K562 (cell line): ENCODE data around the gene GTPBP6. TPM values are rescaled to one million over a fixed set of nuclear protein-coding genes. Genes with fewer than 3 reads are reported as not detected.

Experiments used
- ATF1 ChIP-seq, 2 experiments: fragments of 450-650 bp in 1 of 2; IDR thresholded peaks; 2 replicates each; pipeline ENCODE4 v1.6.1; 2016; ENCODE audit warnings: missing compliant biosample characterization in 1 of 2, missing genetic modification characterization in 1 of 2
- CC2D1A ChIP-seq: fragments of 450-650 bp; IDR thresholded peaks from 2 replicates; pipeline ENCODE4 v1.6.1; 2017; ENCODE audit warnings: mild to moderate bottlenecking
- KAT8 ChIP-seq: fragments of 450-650 bp; IDR thresholded peaks from 2 replicates; pipeline ENCODE4 v1.6.1; 2016; ENCODE audit warnings: low read depth, mild to moderate bottlenecking
- MCM2 ChIP-seq: fragments of 450-650 bp; IDR thresholded peaks from 2 replicates; pipeline ENCODE4 v1.6.1; 2017; ENCODE audit warnings: low read depth, mild to moderate bottlenecking
- RB1 ChIP-seq: fragments of 450-650 bp; IDR thresholded peaks from 2 replicates; pipeline ENCODE4 v1.6.1; 2017; ENCODE audit warnings: low read depth, mild to moderate bottlenecking
- RBM17 ChIP-seq: fragments of 200-400 bp; formaldehyde crosslinking; IDR thresholded peaks from 2 replicates; pipeline ENCODE4 v1.6.1; 2017; ENCODE audit warnings: low read depth, mild to moderate bottlenecking, low read length, borderline replicate concordance
- SIX5 ChIP-seq, 2 experiments: IDR thresholded peaks; 2 replicates each; pipeline ENCODE4 v1.6.1; 2011; ENCODE audit warnings: low read length in 2 of 2, borderline replicate concordance in 1 of 2, low read depth in 1 of 2, mild to moderate bottlenecking in 1 of 2, moderate library complexity in 1 of 2; ENCODE audit not compliant: insufficient read depth in 1 of 2
- SREBF1 ChIP-seq: fragments of 150-350 bp; IDR thresholded peaks from 2 replicates; pipeline ENCODE4 v1.6.1; 2014; ENCODE audit warnings: antibody characterized with exemption, low read depth, low read length, borderline replicate concordance
- SRSF7 ChIP-seq: fragments of 200-400 bp; formaldehyde crosslinking; optimal IDR thresholded peaks from 2 replicates; pipeline ENCODE3; 2017; ENCODE audit warnings: mild to moderate bottlenecking, low read depth, low read length
- TCF7 ChIP-seq: sonication (generic); IDR thresholded peaks from 2 replicates; pipeline ENCODE4 v1.6.1; 2016; ENCODE audit warnings: antibody characterized with exemption, borderline replicate concordance
- TFE3 ChIP-seq: fragments of 450-650 bp; formaldehyde crosslinking; IDR thresholded peaks from 2 replicates; pipeline ENCODE4 v1.4.0; 2020; ENCODE audit warnings: mild to moderate bottlenecking, mixed read lengths
- THRA ChIP-seq: fragments of 450-650 bp; IDR thresholded peaks from 2 replicates; pipeline ENCODE4 v1.6.1; 2017; ENCODE audit warnings: mild to moderate bottlenecking, moderate library complexity
- ZBTB33 ChIP-seq: sonication (generic); formaldehyde crosslinking; IDR thresholded peaks from 2 replicates; pipeline ENCODE4 v1.8.1; 2023; ENCODE audit warnings: mild to moderate bottlenecking, missing genetic modification reagents
- ZBTB34 ChIP-seq: fragments of 250-450 bp; sonication (Bioruptor Pico); IDR thresholded peaks from 2 replicates; pipeline ENCODE4 v1.8.0; 2021; ENCODE audit warnings: mild to moderate bottlenecking, moderate library complexity
- ZBTB7A ChIP-seq: IDR thresholded peaks from 2 replicates; pipeline ENCODE4 v1.6.1; 2011; ENCODE audit warnings: low read depth, mild to moderate bottlenecking, low read length, moderate library complexity, borderline replicate concordance; ENCODE audit not compliant: control insufficient read depth
- ZBTB9 ChIP-seq: fragments of 450-650 bp; formaldehyde crosslinking; IDR thresholded peaks from 2 replicates; pipeline ENCODE4 v1.4.0; 2020; ENCODE audit warnings: mild to moderate bottlenecking, moderate library complexity
- ZC3H11A ChIP-seq: IDR thresholded peaks from 2 replicates; pipeline ENCODE4 v1.6.1; 2012; ENCODE audit warnings: low read depth, low read length, improper control_type of control experiment
- ZNF263 ChIP-seq: sonication (generic); formaldehyde crosslinking; IDR thresholded peaks from 2 replicates; pipeline ENCODE4 v1.8.0; 2022; ENCODE audit warnings: mild to moderate bottlenecking, missing genetic modification reagents, borderline replicate concordance
- ZNF324 ChIP-seq: fragments of 250-450 bp; sonication (Bioruptor Pico); IDR thresholded peaks from 2 replicates; pipeline ENCODE4 v1.4.0; 2020; ENCODE audit warnings: mild to moderate bottlenecking
- polyA plus RNA-seq, 8 experiments: library from polyadenylated mRNA; depleted of rRNA in 4 of 8; stranded (reverse) in 5 of 8; unstranded in 3 of 8; fragments of >200 nt; fragmentation: Nextera tagmentation in 2 of 8; fragmentation: Illumina TruSeq in 1 of 8; extraction: Ambion mirVana in 2 of 8; extraction: Trizol in 1 of 8; gene quantifications; 2 replicates each; pipeline versions ENCODE4 v1.2.1 to v1.2.3, GENCODE V29; 2011 to 2014; ENCODE audit warnings: inconsistent platforms in 1 of 8, missing spikeins in 1 of 8
- total RNA-seq, 7 experiments: library from RNA; depleted of rRNA in 6 of 7; stranded (reverse); fragments of >200 nt in 6 of 7; fragmentation: Illumina TruSeq in 2 of 7; extraction: Trizol in 2 of 7; gene quantifications; 2 replicates each; pipeline versions ENCODE4 v1.2.1 to v1.2.3, GENCODE V29; 2011 to 2021; ENCODE audit warnings: low replicate concordance in 1 of 7

GTPBP6 gene
- total and polyA plus RNA-seq, 9 of the 15 experiments (the other 6 are each of a cell fraction or from before 2014, with no cell fraction given), result 0.24 to 35.2 (median 8.0) TPM

- TF ChIP-seq SRSF7 (no peak), MCM2 (no peak), THRA (no peak), KAT8 (no peak), CC2D1A (no peak), ZBTB7A (peak; percentile 40), RB1 (peak; percentile 56), ZNF263 (CRISPR knock-in tag) (no peak), RBM17 (no peak), TCF7 (no peak), ATF1 (CRISPR knock-in tag; IDR thresholded peaks at IDR 0.05) (no peak), ATF1 (tag; IDR thresholded peaks at IDR 0.05) (peak; percentile 76), ZC3H11A (no peak), ZBTB9 (CRISPR knock-in tag) (peak; percentile 44; the same call in 1 of the 2 replicates), SIX5 (IDR thresholded peaks at IDR 0.05; ENCODE audit: borderline replicate concordance in 1 of 2, insufficient read depth in 1 of 2, low read depth in 1 of 2, low read length in 2 of 2) (no peak), ZBTB33 (no peak), SREBF1 (peak; percentile 97), ZBTB34 (no peak), TFE3 (CRISPR knock-in tag) (peak; percentile 97), ZNF324 (no peak)
Observed at GRCh38 chrX:318739-319578, at the start of gene GTPBP6 (continued).
